NT2/D1 (cell line): Measurements from ENCODE around the gene KRTAP5-11.
"Not testable (repeated sequence)": the region's sequence is repeated elsewhere in the genome, so short reads cannot be mapped to it uniquely, and the experiment has no call there.

Experiments
- SUZ12 ChIP-seq: IDR thresholded peaks from 2 replicates; pipeline ENCODE4 v1.6.1; 2011; ENCODE audit not compliant: insufficient read length, insufficient read depth; ENCODE audit errors: extremely low read depth
- YY1 ChIP-seq: IDR thresholded peaks from 2 replicates; pipeline ENCODE4 v1.6.1; 2011; ENCODE audit not compliant: insufficient read length, insufficient read depth
- ZNF274 ChIP-seq: IDR thresholded peaks from 2 replicates; pipeline ENCODE4 v1.6.1; 2011; ENCODE audit warnings: mild to moderate bottlenecking, low read depth, low read length

- not testable (repeated sequence) for TF ChIP-seq YY1, ZNF274, SUZ12
These were observed 24.3 kb upstream of the KRTAP5-11 start for GRCh38 chr11:71606853-71607519.
